ENCODE data around the gene MBD6.

Gene MBD6

GRCh38 chr12:57522011-57522886 is at the start of gene MBD6:
Gene MBD6 (plus strand): TSS chr12:57522824. CDS start chr12:57524304, 1,480 bp downstream.
- peak; percentile 95 for DNase-seq

GRCh38 chr12:57473392-57473791 is 49.2 kb upstream of the MBD6 start:
- DNase-seq, result no peak

GRCh38 chr12:57473886-57474285 is 48.7 kb upstream of the MBD6 start:
- DNase-seq, result no peak

- DNase-seq, result no peak
Observed at GRCh38 chr12:57474430-57474829, 48.2 kb upstream of the MBD6 start.

GRCh38 chr12:57474862-57475261 is 47.8 kb upstream of the MBD6 start:
- DNase-seq, result peak; percentile 46

- no peak for DNase-seq
Observed at GRCh38 chr12:57475271-57476161, 47.1 kb upstream of the MBD6 start.

GRCh38 chr12:57476162-57476992 is 46.2 kb upstream of the MBD6 start:
- DNase-seq, result no peak

- no peak for DNase-seq
Observed at GRCh38 chr12:57476993-57477709, 45.5 kb upstream of the MBD6 start.

- DNase-seq, result no peak
Observed at GRCh38 chr12:57477710-57478681, 44.6 kb upstream of the MBD6 start.

- DNase-seq, result no peak
Observed at GRCh38 chr12:57479043-57479375, 43.6 kb upstream of the MBD6 start.

- DNase-seq, result no peak
Observed at GRCh38 chr12:57479376-57480115, 43.1 kb upstream of the MBD6 start, which contains the start of gene ARHGAP9. Gene ARHGAP9 (minus strand): TSS chr12:57479866. CDS start chr12:57479406, 460 bp downstream.

GRCh38 chr12:57481671-57482070 is 41.0 kb upstream of the MBD6 start:
- no peak for DNase-seq

- no peak for DNase-seq
Observed at GRCh38 chr12:57483466-57483865, 39.2 kb upstream of the MBD6 start.

GRCh38 chr12:57485695-57486094 is 36.9 kb upstream of the MBD6 start:
- DNase-seq, result no peak

GRCh38 chr12:57487055-57487596 is 35.5 kb upstream of the MBD6 start:
- no peak for DNase-seq

- peak; percentile 95 for DNase-seq
Observed at GRCh38 chr12:57487597-57488401, 34.8 kb upstream of the MBD6 start, which contains the start of gene MARS1. Gene MARS1 (plus strand): TSS chr12:57488068. CDS start chr12:57488091, 23 bp downstream.

GRCh38 chr12:57488402-57489156 is 34.0 kb upstream of the MBD6 start:
- DNase-seq, result no peak

GRCh38 chr12:57489157-57489641 is 33.4 kb upstream of the MBD6 start:
- no peak for DNase-seq
